SK-N-SH treated with all-trans-retinoic acid at 6 μM for 48 hours (cell line): ENCODE measurements around the gene ZNF672.

ENCODE experiments used
- ATAC-seq: fragments of 200-7000 bp; cut with Tn5 transposase; 3 replicates; pipeline ENCODE4 v1.9.1; 2020; ENCODE audit warnings: mild to moderate bottlenecking, moderate library complexity
- BACH2 ChIP-seq: fragments of 250-450 bp; sonication (Bioruptor Pico); IDR thresholded peaks from 2 replicates; pipeline ENCODE4 v1.9.0; 2021; ENCODE audit warnings: mild to moderate bottlenecking, borderline replicate concordance
- CREB5 ChIP-seq: fragments of 250-450 bp; sonication (Bioruptor Pico); IDR thresholded peaks from 2 replicates; pipeline ENCODE4 v1.5.1; 2020; ENCODE audit warnings: low read depth, mild to moderate bottlenecking, moderate library complexity
- CSDC2 ChIP-seq: fragments of 250-450 bp; sonication (Bioruptor Pico); IDR thresholded peaks from 2 replicates; pipeline ENCODE4 v1.5.0; 2020; ENCODE audit warnings: mild to moderate bottlenecking, moderate library complexity
- CSRNP3 ChIP-seq: fragments of 250-450 bp; sonication (Bioruptor Pico); IDR thresholded peaks from 2 replicates; pipeline ENCODE4 v1.5.1; 2021; ENCODE audit warnings: mild to moderate bottlenecking, moderate library complexity
- ESRRG ChIP-seq: fragments of 250-450 bp; sonication (Bioruptor Pico); IDR thresholded peaks from 2 replicates; pipeline ENCODE4 v1.6.1; 2021; ENCODE audit warnings: mild to moderate bottlenecking
- GLIS3 ChIP-seq: fragments of 250-450 bp; sonication (Bioruptor Pico); IDR thresholded peaks from 2 replicates; pipeline ENCODE4 v1.5.0; 2020; ENCODE audit warnings: mild to moderate bottlenecking, moderate library complexity
- ISL1 ChIP-seq: fragments of 250-450 bp; sonication (Bioruptor Pico); IDR thresholded peaks from 2 replicates; pipeline ENCODE4 v2.1.2; 2022; ENCODE audit warnings: mild to moderate bottlenecking, moderate library complexity
- PATZ1 ChIP-seq: fragments of 250-450 bp; sonication (Bioruptor Pico); IDR thresholded peaks from 2 replicates; pipeline ENCODE4 v1.8.0; 2020; ENCODE audit warnings: mild to moderate bottlenecking, moderate library complexity, borderline replicate concordance
- POU6F1 ChIP-seq: fragments of 250-450 bp; sonication (Bioruptor Pico); IDR thresholded peaks from 2 replicates; pipeline ENCODE4 v1.8.0; 2021; ENCODE audit warnings: low read depth, mild to moderate bottlenecking, moderate library complexity, borderline replicate concordance
- PPARA ChIP-seq: fragments of 250-450 bp; sonication (Bioruptor Pico); IDR thresholded peaks from 2 replicates; pipeline ENCODE4 v1.5.0; 2020; ENCODE audit warnings: mild to moderate bottlenecking, borderline replicate concordance
- RARB ChIP-seq: fragments of 250-450 bp; sonication (Bioruptor Pico); IDR thresholded peaks from 2 replicates; pipeline ENCODE4 v1.8.0; 2021; ENCODE audit warnings: mild to moderate bottlenecking, moderate library complexity
- SNAI2 ChIP-seq: fragments of 250-450 bp; sonication (Bioruptor Pico); IDR thresholded peaks from 2 replicates; pipeline ENCODE4 v1.5.0; 2020; ENCODE audit warnings: mild to moderate bottlenecking, moderate library complexity
- TCF4 ChIP-seq: fragments of 250-450 bp; sonication (Bioruptor Pico); IDR thresholded peaks from 2 replicates; pipeline ENCODE4 v1.8.0; 2021; ENCODE audit warnings: mild to moderate bottlenecking, moderate library complexity, borderline replicate concordance
- TSHZ2 ChIP-seq: fragments of 250-450 bp; sonication (Bioruptor Pico); IDR thresholded peaks from 2 replicates; pipeline ENCODE4 v1.5.0; 2020; ENCODE audit warnings: mild to moderate bottlenecking, moderate library complexity
- ZC3H10 ChIP-seq: fragments of 250-450 bp; sonication (Bioruptor Pico); IDR thresholded peaks from 2 replicates; pipeline ENCODE4 v1.5.1; 2021; ENCODE audit warnings: mild to moderate bottlenecking, moderate library complexity
- ZFP30 ChIP-seq: fragments of 450-650 bp; formaldehyde crosslinking; IDR thresholded peaks from 2 replicates; pipeline ENCODE4 v1.5.0; 2022; ENCODE audit warnings: mild to moderate bottlenecking, moderate library complexity
- ZNF565 ChIP-seq: fragments of 450-650 bp; formaldehyde crosslinking; conservative IDR thresholded peaks from 2 replicates; pipeline ENCODE4 v1.5.0; 2020; ENCODE audit warnings: low read depth, mild to moderate bottlenecking, moderate library complexity
- ZNF70 ChIP-seq: fragments of 450-650 bp; formaldehyde crosslinking; IDR thresholded peaks from 2 replicates; pipeline ENCODE4 v1.5.0; 2020; ENCODE audit warnings: mild to moderate bottlenecking, moderate library complexity

Gene ZNF672

GRCh38 chr1:248791010-248791409 is 47.0 kb upstream of the ZNF672 start (continued):
- TF ChIP-seq POU6F1 (no peak), TSHZ2 (CRISPR knock-in tag) (no peak), RARB (no peak), PPARA (CRISPR knock-in tag) (no peak), CSDC2 (CRISPR knock-in tag) (no peak), CREB5 (CRISPR knock-in tag) (no peak), BACH2 (CRISPR knock-in tag) (no peak), TCF4 (CRISPR knock-in tag) (no peak)

GRCh38 chr1:248792342-248792741 is 45.7 kb upstream of the ZNF672 start:
- ATAC-seq = no peak
- TF ChIP-seq TCF4 (CRISPR knock-in tag) = no peak
- TF ChIP-seq ZC3H10 (CRISPR knock-in tag) = no peak
- TF ChIP-seq ZFP30 (CRISPR knock-in tag) = no peak
- no peak for TF ChIP-seq ESRRG
- TF ChIP-seq PATZ1 (CRISPR knock-in tag) = no peak
- no peak for TF ChIP-seq ISL1
- TF ChIP-seq ZNF565 = no peak
- TF ChIP-seq CSRNP3 (CRISPR knock-in tag) = no peak
- TF ChIP-seq TSHZ2 (CRISPR knock-in tag) = no peak
- TF ChIP-seq GLIS3 (CRISPR knock-in tag) = no peak
- no peak for TF ChIP-seq RARB
- TF ChIP-seq, all 23 proteins: peak for 0

GRCh38 chr1:248793592-248793991 is 44.4 kb upstream of the ZNF672 start:
- no peak for ATAC-seq
- no peak for TF ChIP-seq ZNF70 (CRISPR knock-in tag)
- TF ChIP-seq ESRRG = no peak
- no peak for TF ChIP-seq ISL1
- TF ChIP-seq TSHZ2 (CRISPR knock-in tag) = no peak
- no peak for TF ChIP-seq PATZ1 (CRISPR knock-in tag)
- no peak for TF ChIP-seq SNAI2 (CRISPR knock-in tag)
- no peak for TF ChIP-seq GLIS3 (CRISPR knock-in tag)
- no peak for TF ChIP-seq RARB
- TF ChIP-seq PPARA (CRISPR knock-in tag) = no peak
- no peak for TF ChIP-seq CREB5 (CRISPR knock-in tag)
- no peak for TF ChIP-seq BACH2 (CRISPR knock-in tag)
- TF ChIP-seq TCF4 (CRISPR knock-in tag) = no peak
